IMR-90 (cell line): ENCODE data around the gene GTF3C1. TPM values are rescaled to one million over a fixed set of nuclear protein-coding genes. Genes with fewer than 3 reads are reported as not detected.

Experiments
- ATAC-seq: fragments of 200-7000 bp; cut with Tn5 transposase; 2 replicates; pipeline ENCODE4 v1.9.1; 2020; ENCODE audit warnings: low read depth, mild to moderate bottlenecking, moderate library complexity
- BruUV-seq: library from RNA; stranded (reverse); fragments of 400-500 nt; replicated peaks from 2 replicates; lab custom pipeline; 2021; lab: Mats Ljungman, UMichigan
- CTCF ChIA-PET: fragments of 300-600 bp; formaldehyde crosslinking; extraction: SDS; loops from one replicate; lab custom pipeline; 2021; ENCODE audit warnings: antibody characterized with exemption; lab: Yijun Ruan, JAX
- POLR2A ChIA-PET: fragments of 300-600 bp; sonication (Branson Sonifier 250); formaldehyde crosslinking; loops from one replicate; lab custom pipeline; 2022; ENCODE audit warnings: antibody characterized with exemption; ENCODE audit not compliant: unreplicated experiment; lab: Charles Lee
- DNase-seq: peaks from one replicate; pipeline ENCODE4 v3.0.0; 2013
- H2AFZ ChIP-seq: replicated peaks from 2 replicates; pipeline ENCODE3; 2013; ENCODE audit warnings: low read length, mild to moderate bottlenecking; ENCODE audit not compliant: poor library complexity
- H2AK5ac ChIP-seq: 2 replicates; pipeline ENCODE4 v1.6.1; 2013; ENCODE audit warnings: low read depth, low read length, inconsistent platforms
- H2AK9ac ChIP-seq: replicated peaks from 2 replicates; pipeline ENCODE3; 2013; ENCODE audit warnings: mild to moderate bottlenecking, low read depth, low read length, moderate library complexity; ENCODE audit not compliant: poor library complexity
- H2BK120ac ChIP-seq: 2 replicates; pipeline ENCODE4 v1.6.1; 2013; ENCODE audit warnings: low read depth, low read length, inconsistent platforms
- H2BK15ac ChIP-seq: 3 replicates; pipeline ENCODE4 v1.6.1; 2013; ENCODE audit warnings: low read depth, low read length, inconsistent platforms
- H2BK20ac ChIP-seq: 2 replicates; pipeline ENCODE4 v1.6.1; 2013; ENCODE audit warnings: low read depth, mild to moderate bottlenecking, inconsistent platforms, low read length, moderate library complexity
- H2BK5ac ChIP-seq: 2 replicates; pipeline ENCODE4 v1.6.1; 2013; ENCODE audit warnings: mild to moderate bottlenecking, low read depth, low read length, inconsistent platforms; ENCODE audit not compliant: poor library complexity, severe bottlenecking
- H3K14ac ChIP-seq: replicated peaks from 2 replicates; pipeline ENCODE4 v1.6.1; 2013; ENCODE audit warnings: low read depth, low read length, inconsistent platforms
- H3K18ac ChIP-seq: 2 replicates; pipeline ENCODE4 v1.6.1; 2013; ENCODE audit warnings: low read depth, low read length, control low read depth
- H3K23ac ChIP-seq: 2 replicates; pipeline ENCODE4 v1.6.1; 2013; ENCODE audit warnings: low read depth, low read length, inconsistent platforms
- H3K27ac ChIP-seq: 2 replicates; pipeline ENCODE4 v1.5.1; 2013; ENCODE audit warnings: mild to moderate bottlenecking, control low read depth, low read length; ENCODE audit not compliant: insufficient read depth
- H3K27me3 ChIP-seq: 2 replicates; pipeline ENCODE4 v1.6.1; 2013; ENCODE audit warnings: low read length; ENCODE audit not compliant: control insufficient read depth, insufficient read depth
- H3K36me3 ChIP-seq: 2 replicates; pipeline ENCODE4 v1.6.1; 2013; ENCODE audit warnings: low read length, mixed read lengths; ENCODE audit not compliant: control insufficient read depth, insufficient read depth
- H3K4ac ChIP-seq: 2 replicates; pipeline ENCODE4 v1.6.1; 2013; ENCODE audit warnings: low read depth, low read length, inconsistent platforms
- H3K4me1 ChIP-seq: 2 replicates; pipeline ENCODE4 v1.6.1; 2013; ENCODE audit warnings: low read length, mixed read lengths; ENCODE audit not compliant: control insufficient read depth, insufficient read depth
- H3K4me2 ChIP-seq: 2 replicates; pipeline ENCODE4 v1.6.1; 2013; ENCODE audit warnings: low read depth, mild to moderate bottlenecking, control low read depth, low read length, moderate library complexity
- H3K4me3 ChIP-seq: 2 replicates; pipeline ENCODE4 v1.5.1; 2013; ENCODE audit warnings: low read depth, mild to moderate bottlenecking, control low read depth, low read length, moderate library complexity; ENCODE audit not compliant: insufficient read depth
- H3K56ac ChIP-seq: 2 replicates; pipeline ENCODE4 v1.6.1; 2013; ENCODE audit warnings: low read length, inconsistent platforms; ENCODE audit not compliant: insufficient read depth; ENCODE audit errors: extremely low read depth
- H3K79me1 ChIP-seq, 2 experiments: 2 replicates each; pipeline ENCODE4 v1.6.1; 2013; ENCODE audit warnings: low read length in 2 of 2, inconsistent platforms in 1 of 2, low read depth in 1 of 2
- H3K9ac ChIP-seq: 2 replicates; pipeline ENCODE4 v1.6.1; 2013; ENCODE audit warnings: low read depth, low read length, control low read depth
- H3K9me1 ChIP-seq: 2 replicates; pipeline ENCODE4 v1.6.1; 2013; ENCODE audit warnings: low read length, inconsistent platforms; ENCODE audit not compliant: insufficient read depth
- H3K9me3 ChIP-seq: 2 replicates; pipeline ENCODE4 v1.6.1; 2013; ENCODE audit warnings: low read length; ENCODE audit not compliant: control insufficient read depth, insufficient read depth
- H4K20me1 ChIP-seq: 2 replicates; pipeline ENCODE4 v1.6.1; 2013; ENCODE audit warnings: low read length, inconsistent platforms; ENCODE audit not compliant: insufficient read depth
- H4K5ac ChIP-seq: 2 replicates; pipeline ENCODE4 v1.6.1; 2013; ENCODE audit warnings: mild to moderate bottlenecking, low read depth, low read length, control low read depth
- H4K8ac ChIP-seq, 2 experiments: 2 replicates each; pipeline ENCODE4 v1.6.1; 2013; ENCODE audit warnings: low read depth in 2 of 2, low read length in 2 of 2, control low read depth in 1 of 2, inconsistent platforms in 1 of 2
- H4K91ac ChIP-seq: 2 replicates; pipeline ENCODE4 v1.6.1; 2013; ENCODE audit warnings: low read depth, low read length, inconsistent platforms; ENCODE audit not compliant: insufficient read depth
- FOS ChIP-seq: fragments of 150-350 bp; IDR thresholded peaks from 2 replicates; pipeline ENCODE4 v1.6.1; 2016; ENCODE audit warnings: low read depth, low read length
- MAFK ChIP-seq: IDR thresholded peaks from 2 replicates; pipeline ENCODE4 v1.6.1; 2012; ENCODE audit warnings: low read depth, low read length, improper control_type of control experiment
- MAZ ChIP-seq: IDR thresholded peaks from 2 replicates; pipeline ENCODE4 v1.6.1; 2012; ENCODE audit warnings: low read depth, mild to moderate bottlenecking, low read length, improper control_type of control experiment, moderate library complexity, borderline replicate concordance
- MXI1 ChIP-seq: IDR thresholded peaks from 2 replicates; pipeline ENCODE4 v1.6.1; 2012; ENCODE audit warnings: low read depth, mild to moderate bottlenecking, low read length, moderate library complexity, borderline replicate concordance
- NFE2L2 ChIP-seq: fragments of 150-350 bp; IDR thresholded peaks from 2 replicates; pipeline ENCODE4 v1.6.1; 2016; ENCODE audit warnings: low read depth, mild to moderate bottlenecking, low read length
- USF2 ChIP-seq: fragments of 150-350 bp; IDR thresholded peaks from 2 replicates; pipeline ENCODE4 v1.6.1; 2017; ENCODE audit warnings: mild to moderate bottlenecking, antibody characterized with exemption, low read length, low read depth
- WGBS, 2 experiments: methylation state at CpG; one replicate each; pipeline versions ENCODE4 v1.1.5 to v1.1.7; 2013; ENCODE audit warnings: missing lambda C conversion rate in 2 of 2; ENCODE audit not compliant: insufficient read length in 1 of 2; ENCODE audit errors: extremely low coverage in 2 of 2; 5-methylcytosine and 5-hydroxymethylcytosine counted together
- dilution Hi-C: fragments of 300-500 bp; cut with HindIII; formaldehyde crosslinking; loops from one replicate; pipeline ENCODE4 v1.14.3; 2018; ENCODE audit warnings: low sequenced_read_pairs; ENCODE audit not compliant: unreplicated experiment
- in situ Hi-C: fragments of 300-500 bp; cut with MboI; formaldehyde crosslinking; loops from 3 replicates; pipeline ENCODE4 v1.14.3; 2019; ENCODE audit warnings: low sequenced_read_pairs, inconsistent platforms, mixed read lengths
- intact Hi-C: fragments of 100-400 bp; cut with micrococcal nuclease; formaldehyde crosslinking; loops from 2 replicates; pipeline ENCODE4 v1.10.0; 2022
- polyA plus RNA-seq, 3 experiments: library from polyadenylated mRNA; depleted of rRNA; stranded (reverse); fragments of >200 nt; gene quantifications; 2 replicates each; pipeline ENCODE4 v1.2.3, GENCODE V29; 2012; ENCODE audit warnings: low replicate concordance in 1 of 3
- total RNA-seq: library from RNA; depleted of rRNA; stranded (reverse); fragments of >200 nt; gene quantifications from 2 replicates; pipeline ENCODE4 v1.2.3, GENCODE V29; 2012

Gene GTF3C1
- total and polyA plus RNA-seq, 2 of the 4 experiments (the other 2 are of a cell fraction): 50.8 to 68.1 TPM

- CTCF ChIA-PET: no interaction called here
- peak overlapping the region; percentile 82 for H3K4ac ChIP-seq
- peak overlapping the region in 1 of 2 experiments; percentile 88; a peak in 2 of 4 replicates for H4K8ac ChIP-seq
- H3K9me1 ChIP-seq: peaks cover 21% of the 10 kb centered on the region
- H3K23ac ChIP-seq: peak overlapping the region; percentile 91
- peaks cover 48% of the 10 kb centered on the region for H4K20me1 ChIP-seq
- no peak overlapping the region for H3K18ac ChIP-seq
- H2AK5ac ChIP-seq: no peak overlapping the region
- peak overlapping the region; percentile 82 for H3K4me3 ChIP-seq
- no peak overlapping the region for H2BK15ac ChIP-seq
- H3K79me1 ChIP-seq: peaks cover 27 to 76% of the 10 kb centered on the region in 2 experiments
- ATAC-seq: peak; percentile 68
- no peak overlapping the region for H2BK20ac ChIP-seq
- H3K27ac ChIP-seq: peak overlapping the region; percentile 67
- intact Hi-C loops (no loop called here), in situ Hi-C loops (no loop called here), dilution Hi-C loops (no loop called here)
- H3K4me2 ChIP-seq: peak overlapping the region; percentile 90
- POLR2A ChIA-PET: interaction anchor here (0.6 kb wide), 2 partner anchors 13 to 15 kb away, joined by 3 read pairs; no protein-coding TSS in a partner anchor
- no peak overlapping the region for H2BK120ac ChIP-seq
- H2AK9ac ChIP-seq: peak overlapping the region; percentile 96
- no peak overlapping the region for H3K56ac ChIP-seq
- H3K27me3 ChIP-seq: no peaks in the 10 kb centered on the region
- DNase-seq: no peak
- H3K9ac ChIP-seq: peak overlapping the region; percentile 81
- no TSS peak for BruUV-seq
- peak overlapping the region; percentile 70; the same call in 1 of the 2 replicates for H4K91ac ChIP-seq
- H3K9me3 ChIP-seq: no peaks in the 10 kb centered on the region
- WGBS, 2 experiments: 0% methylated on average over 6 of the region's 21 CpGs; no CpG with 5 or more reads in 1 of the 2 experiments
- H3K36me3 ChIP-seq: peaks cover 10% of the 10 kb centered on the region; the same call in 1 of the 2 replicates
- H2AFZ ChIP-seq: peak overlapping the region; percentile 100
- no peak for TF ChIP-seq NFE2L2
- TF ChIP-seq USF2: no peak
- no peak for TF ChIP-seq FOS
- no peak for TF ChIP-seq MAFK
- no peak for TF ChIP-seq MXI1
- no peak for TF ChIP-seq MAZ
- peaks cover 11% of the 10 kb centered on the region for H3K4me1 ChIP-seq
- peak overlapping the region; percentile 44 for H3K14ac ChIP-seq
- H2BK5ac ChIP-seq: peak overlapping the region; percentile 67
- H4K5ac ChIP-seq: no peak overlapping the region
Measured at GRCh38 chr16:27549464-27549745, 308 bp downstream of the GTF3C1 start.
